A549 (cell line): ENCODE measurements around the gene ATG10. TPM values are rescaled to one million over a fixed set of nuclear protein-coding genes. Genes with fewer than 3 reads are reported as not detected.
A peak's percentile ranks its signal among the peaks of the same experiment; 100 is the strongest.

Experiments
- ATAC-seq, 2 experiments: fragments of 200-7000 bp in 1 of 2; fragments of >200 bp in 1 of 2; cut with Nextera tagmentation in 1 of 2; cut with Tn5 transposase in 1 of 2; 3 replicates each; pipeline versions ENCODE4 v1.8.0 to v1.9.1; 2018 to 2020; ENCODE audit warnings: mild to moderate bottlenecking in 1 of 2, moderate library complexity in 1 of 2
- CTCF ChIA-PET: fragments of 300-600 bp; sonication (Branson Sonifier 250); formaldehyde crosslinking; extraction: SDS; loops from one replicate; lab custom pipeline; 2021; ENCODE audit warnings: antibody characterized with exemption, inconsistent platforms; lab: Yijun Ruan, JAX
- POLR2A ChIA-PET: fragments of 350-600 bp; formaldehyde crosslinking; extraction: SDS; loops from one replicate; lab custom pipeline; 2021; ENCODE audit warnings: antibody characterized with exemption, inconsistent platforms; lab: Yijun Ruan, JAX
- DNase-seq, 2 experiments: peaks; one replicate each; pipeline versions ENCODE4 v3.0.0 to v3.0.0-alpha.2; 2011 to 2016; ENCODE audit warnings: low read depth in 1 of 2, low spot score in 1 of 2
- FAIRE-seq: peaks from 2 replicates; lab custom pipeline; 2011; peaks lifted over from hg19 to GRCh38; lab: Jason Lieb, UNC
- H3K27ac ChIP-seq, 2 experiments: fragments of >200 bp; sonication (Bioruptor Twin); formaldehyde crosslinking; 3 replicates each; pipeline ENCODE4 v1.5.1; 2016 to 2017
- H3K4me1 ChIP-seq: fragments of >200 bp; sonication (Bioruptor Twin); formaldehyde crosslinking; 3 replicates; pipeline ENCODE4 v1.6.1; 2016
- H3K4me2 ChIP-seq: fragments of >200 bp; sonication (Bioruptor Twin); formaldehyde crosslinking; 3 replicates; pipeline ENCODE4 v1.6.1; 2016
- H3K4me3 ChIP-seq: fragments of >200 bp; sonication (Bioruptor Twin); formaldehyde crosslinking; 3 replicates; pipeline ENCODE4 v1.5.1; 2016
- H3K9me3 ChIP-seq: fragments of >200 bp; sonication (Bioruptor Twin); formaldehyde crosslinking; 3 replicates; pipeline ENCODE4 v1.6.1; 2016
- ATOH8 ChIP-seq: fragments of 250-450 bp; sonication (Bioruptor Pico); IDR thresholded peaks from 2 replicates; pipeline ENCODE4 v1.5.0; 2020; ENCODE audit warnings: low read depth, mild to moderate bottlenecking, moderate library complexity
- CBX8 ChIP-seq: fragments of 200-600 bp; sonication (generic); IDR thresholded peaks from 2 replicates; pipeline ENCODE4 v1.6.1; 2016
- EHF ChIP-seq: fragments of 250-450 bp; sonication (Bioruptor Pico); IDR thresholded peaks from 2 replicates; pipeline ENCODE4 v1.5.0; 2020; ENCODE audit warnings: mild to moderate bottlenecking
- EHMT2 ChIP-seq: fragments of 200-600 bp; sonication (generic); IDR thresholded peaks from 2 replicates; pipeline ENCODE4 v1.6.1; 2016; ENCODE audit warnings: antibody characterized with exemption, low read depth, mild to moderate bottlenecking, moderate library complexity
- HDAC2 ChIP-seq: fragments of 200-600 bp; sonication (generic); IDR thresholded peaks from 2 replicates; pipeline ENCODE4 v1.6.1; 2016
- HES2 ChIP-seq: fragments of >200 bp; sonication (Bioruptor Twin); formaldehyde crosslinking; IDR thresholded peaks from 2 replicates; pipeline ENCODE4 v1.6.1; 2016
- HMGXB4 ChIP-seq: fragments of 250-450 bp; sonication (Bioruptor Pico); IDR thresholded peaks from 2 replicates; pipeline ENCODE4 v1.5.0; 2021; ENCODE audit warnings: mild to moderate bottlenecking, moderate library complexity, borderline replicate concordance
- HOXA7 ChIP-seq: fragments of 250-450 bp; sonication (Bioruptor Pico); IDR thresholded peaks from 2 replicates; pipeline ENCODE4 v1.5.0; 2020; ENCODE audit warnings: mild to moderate bottlenecking, moderate library complexity
- HOXB13 ChIP-seq: fragments of 250-450 bp; sonication (Bioruptor Pico); IDR thresholded peaks from 2 replicates; pipeline ENCODE4 v1.5.0; 2020; ENCODE audit warnings: low read depth, mild to moderate bottlenecking, moderate library complexity
- KDM1A ChIP-seq: fragments of 200-600 bp; sonication (generic); IDR thresholded peaks from 2 replicates; pipeline ENCODE4 v1.6.1; 2016; ENCODE audit warnings: low read depth, mild to moderate bottlenecking
- MAFK ChIP-seq: fragments of 450-650 bp; IDR thresholded peaks from 2 replicates; pipeline ENCODE4 v1.6.1; 2014; ENCODE audit not compliant: partially characterized antibody
- MAZ ChIP-seq: fragments of 150-350 bp; IDR thresholded peaks from 2 replicates; pipeline ENCODE4 v1.6.1; 2014; ENCODE audit warnings: antibody characterized with exemption, low read depth, low read length, borderline replicate concordance
- MYC ChIP-seq: IDR thresholded peaks from 2 replicates; pipeline ENCODE4 v1.6.1; 2012; ENCODE audit warnings: mild to moderate bottlenecking, inconsistent platforms, low read length, improper control_type of control experiment, borderline replicate concordance
- NPAS2 ChIP-seq: fragments of 250-450 bp; sonication (Bioruptor Pico); IDR thresholded peaks from 2 replicates; pipeline ENCODE4 v1.8.0; 2022; ENCODE audit warnings: mild to moderate bottlenecking, moderate library complexity, borderline replicate concordance
- NR3C1 ChIP-seq: fragments of >200 bp; sonication (Bioruptor Twin); formaldehyde crosslinking; IDR thresholded peaks from 3 replicates; pipeline ENCODE4 v1.6.1; 2017
- PBX3 ChIP-seq: IDR thresholded peaks from 2 replicates; pipeline ENCODE4 v1.6.1; 2012
- RAD21 ChIP-seq, 2 experiments: fragments of >200 bp in 1 of 2; sonication (Bioruptor Twin) in 1 of 2; formaldehyde crosslinking in 1 of 2; IDR thresholded peaks in 1 of 2; conservative IDR thresholded peaks in 1 of 2; 2 replicates in 1 of 2; 3 replicates in 1 of 2; pipeline ENCODE4 v1.6.1; 2012 to 2018; ENCODE audit warnings: inconsistent platforms in 1 of 2
- SREBF2 ChIP-seq: fragments of 450-650 bp; IDR thresholded peaks from 2 replicates; pipeline ENCODE4 v1.6.1; 2014; ENCODE audit warnings: mild to moderate bottlenecking, moderate library complexity
- TFCP2L1 ChIP-seq: fragments of 250-450 bp; sonication (Bioruptor Pico); IDR thresholded peaks from 2 replicates; pipeline ENCODE4 v1.5.0; 2021; ENCODE audit warnings: mild to moderate bottlenecking
- ZC3H11A ChIP-seq: fragments of 450-650 bp; IDR thresholded peaks from 2 replicates; pipeline ENCODE4 v1.6.1; 2014; ENCODE audit warnings: antibody characterized with exemption, mild to moderate bottlenecking
- ZFP36 ChIP-seq: fragments of 450-650 bp; IDR thresholded peaks from 2 replicates; pipeline ENCODE4 v1.6.1; 2014; ENCODE audit warnings: borderline replicate concordance; ENCODE audit not compliant: partially characterized antibody
- ZNF302 ChIP-seq: fragments of 250-450 bp; sonication (Bioruptor Pico); IDR thresholded peaks from 2 replicates; pipeline ENCODE4 v1.9.0; 2021; ENCODE audit warnings: inconsistent platforms, mild to moderate bottlenecking, moderate library complexity
- WGBS: methylation state at CpG from one replicate; pipeline ENCODE4 v1.1.6; 2017; ENCODE audit errors: missing lambda C conversion rate; 5-methylcytosine and 5-hydroxymethylcytosine counted together
- polyA plus RNA-seq, 4 experiments: library from polyadenylated mRNA; depleted of rRNA in 3 of 4; stranded (reverse); fragments of >200 nt; fragmentation: RNase III in 1 of 4; extraction: RNeasy Plus Mini Kit Qiagen cat#74134 plus additional on column Dnase treatment in 1 of 4; gene quantifications; 2 replicates in 3 of 4; 3 replicates in 1 of 4; pipeline ENCODE4 v1.2.3, GENCODE V29; 2011 to 2017

Gene ATG10
- polyA plus RNA-seq, 2 of the 4 experiments (the other 2 are of a cell fraction): 12.7 to 17.9 TPM

- DNase-seq (no peak), FAIRE-seq (no peak), ATAC-seq (no peak)
- Histone ChIP-seq H3K9me3 (no peaks in the 10 kb centered on the region), H3K4me3 (no peak overlapping the region), H3K4me1 (0 out of 3 replicates have a peak, but pooled peaks cover 5% of the 10 kb centered on the region), H3K4me2 (no peak overlapping the region), H3K27ac (no peak overlapping the region)
- ChIA-PET CTCF (no interaction called here), POLR2A (no interaction called here)
- WGBS: 81% methylated on average over 2 of the region's 2 CpGs
- TF ChIP-seq NPAS2 (CRISPR knock-in tag) (no peak), KDM1A (no peak), PBX3 (no peak), SREBF2 (no peak), HMGXB4 (no peak), MAFK (no peak), ATOH8 (CRISPR knock-in tag) (no peak), HDAC2 (no peak), TFCP2L1 (CRISPR knock-in tag) (no peak), ZNF302 (CRISPR knock-in tag) (no peak), ZFP36 (no peak)
- TF ChIP-seq, all 56 proteins: peak for 0
Observed at GRCh38 chr5:82074950-82075349, 103.1 kb downstream of the ATG10 start.

GRCh38 chr5:82077496-82077895 lies 105.7 kb downstream of the ATG10 start:
- Histone ChIP-seq H3K4me2 (no peak overlapping the region), H3K4me3 (no peak overlapping the region), H3K4me1 (0 out of 3 replicates have a peak, but pooled peaks cover 5% of the 10 kb centered on the region), H3K27ac (no peak overlapping the region), H3K9me3 (no peaks in the 10 kb centered on the region)
- no peak for FAIRE-seq
- no peak for ATAC-seq
- 82% methylated on average over 5 of the region's 5 CpGs for WGBS
- POLR2A ChIA-PET: no interaction called here
- TF ChIP-seq EHMT2 (no peak), HOXA7 (no peak), HES2 (no peak), EHF (CRISPR knock-in tag) (no peak)
- DNase-seq: no peak
- CTCF ChIA-PET: no interaction called here

GRCh38 chr5:82091617-82092016 lies 119.8 kb downstream of the ATG10 start:
- DNase-seq (no peak), ATAC-seq (no peak)
- Histone ChIP-seq H3K27ac (no peak overlapping the region), H3K9me3 (peaks cover 16% of the 10 kb centered on the region; the same call in 2 of the 3 replicates)
- POLR2A ChIA-PET: no interaction called here
- no peak for TF ChIP-seq RAD21 (conservative IDR thresholded peaks at IDR 0.05 in 1 of 2, IDR thresholded peaks at IDR 0.05 in 1 of 2)
- peak; percentile 61 for TF ChIP-seq MAFK
- TF ChIP-seq, all 56 proteins: peak for 1
- Histone ChIP-seq H3K4me3 (no peak overlapping the region), H3K4me1 (no peaks in the 10 kb centered on the region), H3K4me2 (no peak overlapping the region)
- CTCF ChIA-PET: no interaction called here
- no peak for FAIRE-seq
- WGBS: 8% methylated on average over 1 of the region's 1 CpG

GRCh38 chr5:82095536-82095935 lies 123.7 kb downstream of the ATG10 start:
- Histone ChIP-seq H3K4me2 (no peak overlapping the region), H3K4me1 (peaks cover 5% of the 10 kb centered on the region), H3K4me3 (no peak overlapping the region), H3K27ac (no peak overlapping the region), H3K9me3 (peaks cover 13% of the 10 kb centered on the region; the same call in 2 of the 3 replicates)
- ChIA-PET POLR2A (no interaction called here), CTCF (interaction anchor here (0.7 to 0.9 kb wide), 2 partner anchors 70 to 395 kb away, joined by 3 read pairs; no protein-coding TSS in a partner anchor)
- no peak for FAIRE-seq
- no peak for DNase-seq
- WGBS: 96% methylated on average over 2 of the region's 2 CpGs
- no peak for ATAC-seq
- TF ChIP-seq HOXB13 (CRISPR knock-in tag) (no peak), NR3C1 (no peak), HMGXB4 (no peak), MAFK (no peak), CBX8 (no peak), HOXA7 (no peak), RAD21 (conservative IDR thresholded peaks at IDR 0.05 in 1 of 2, IDR thresholded peaks at IDR 0.05 in 1 of 2) (no peak), PBX3 (no peak), MYC (no peak), MAZ (no peak), ZC3H11A (no peak), HES2 (no peak)
